ENCODE data around the gene RNF25. TPM values are rescaled to one million over a fixed set of nuclear protein-coding genes. Genes with fewer than 3 reads are reported as not detected.

The RNF25 gene
- total and polyA plus RNA-seq, 5 donors, result 14.7 to 20.8 (median 16.7) TPM

DNA sequence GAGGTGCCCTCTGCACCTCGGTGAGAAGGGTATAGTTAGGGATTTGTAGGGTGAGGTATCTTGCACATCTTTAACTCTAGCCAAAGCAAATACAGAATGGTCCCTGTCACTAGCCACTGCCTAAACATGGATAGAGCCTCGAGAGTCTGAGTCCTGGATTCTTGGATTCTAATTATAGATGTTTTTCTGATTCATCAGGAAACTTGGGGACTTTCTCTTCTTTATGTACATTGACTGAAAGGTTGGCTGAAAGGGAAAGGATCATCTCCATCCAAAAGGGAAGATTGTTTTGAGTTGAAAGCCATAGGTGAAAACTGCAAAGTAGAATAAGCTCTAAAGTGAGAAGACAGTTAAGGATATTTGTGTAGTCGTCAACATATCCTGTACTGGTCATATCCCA, 8.3 kb upstream of the RNF25 start:
- intact Hi-C loops (cut with DNase I), result no loop called here
- ATAC-seq (no peak), DNase-seq (no peak)
- Histone ChIP-seq H3K4me3 (ENCODE audit: low read length) (no peak overlapping the region), H3K27me3 (ENCODE audit: control insufficient read depth, insufficient read depth) (no peaks in the 10 kb centered on the region), H3K4me1 (ENCODE audit: control insufficient read depth, insufficient read depth, low read length) (no peaks in the 10 kb centered on the region), H3K27ac (ENCODE audit: low read length) (no peak overlapping the region), H3K9me3 (ENCODE audit: control insufficient read depth, low read length) (no peaks in the 10 kb centered on the region)
- 81% methylated on average over 3 of the region's 3 CpGs for WGBS

- 64% methylated on average over 4 of the region's 4 CpGs for WGBS
- H3K4me3 ChIP-seq (ENCODE audit: low read length), result no peak overlapping the region
Measured at GRCh38 chr2:218679119-218679518, 7.3 kb upstream of the RNF25 start.

GRCh38 chr2:218671097-218671653, 627 bp downstream of the RNF25 start:
- H3K9me3 ChIP-seq (ENCODE audit: control insufficient read depth, low read length), result no peaks in the 10 kb centered on the region
- no peaks in the 10 kb centered on the region for H3K27me3 ChIP-seq (ENCODE audit: control insufficient read depth, insufficient read depth)
- WGBS, result 43% methylated on average over 12 of the region's 12 CpGs
- H3K4me1 ChIP-seq (ENCODE audit: control insufficient read depth, insufficient read depth, low read length), result no peaks in the 10 kb centered on the region
- intact Hi-C loops (cut with DNase I), result no loop called here
- peak overlapping the region; percentile 73 for H3K27ac ChIP-seq (ENCODE audit: low read length)
- DNase-seq (no peak), ATAC-seq (peak in 1 of 2 donors; percentile 3)
- H3K4me3 ChIP-seq (ENCODE audit: low read length), result peak overlapping the region; percentile 79

More at GRCh38 chr2:218679119-218679518, 7.3 kb upstream of the RNF25 start:
- no peak overlapping the region for H3K27ac ChIP-seq (ENCODE audit: low read length)
- H3K4me1 ChIP-seq (ENCODE audit: control insufficient read depth, insufficient read depth, low read length), result no peaks in the 10 kb centered on the region
- no peaks in the 10 kb centered on the region for H3K9me3 ChIP-seq (ENCODE audit: control insufficient read depth, low read length)
- ATAC-seq (peak; percentile 36 to 47), DNase-seq (no peak)
- intact Hi-C loops (cut with DNase I), result no loop called here
- H3K27me3 ChIP-seq (ENCODE audit: control insufficient read depth, insufficient read depth), result no peaks in the 10 kb centered on the region

DNA sequence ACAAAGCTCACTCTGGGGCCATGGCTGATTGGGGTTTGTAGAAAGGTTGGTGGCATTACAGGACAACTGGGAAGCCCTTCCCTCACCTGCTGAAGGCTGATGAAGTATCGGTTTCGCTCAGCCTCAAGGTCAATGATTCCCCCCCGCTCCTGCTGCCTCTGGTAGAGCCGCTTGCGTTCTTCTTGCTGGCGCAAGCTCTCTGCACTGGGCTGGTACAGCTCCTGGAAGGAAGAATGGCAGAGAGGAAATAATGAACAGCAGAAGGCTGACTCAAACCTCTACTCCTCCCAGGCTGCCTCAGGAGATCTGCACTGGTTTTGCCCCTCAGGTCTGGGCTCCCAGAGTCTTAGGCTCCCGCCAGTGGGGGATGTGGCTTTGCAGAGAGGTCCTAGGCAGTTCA, 7.1 kb downstream of the RNF25 start:
- Histone ChIP-seq H3K4me1 (ENCODE audit: control insufficient read depth, insufficient read depth, low read length) (no peaks in the 10 kb centered on the region), H3K9me3 (ENCODE audit: control insufficient read depth, low read length) (no peaks in the 10 kb centered on the region), H3K27ac (ENCODE audit: low read length) (no peak overlapping the region), H3K4me3 (ENCODE audit: low read length) (no peak overlapping the region), H3K27me3 (ENCODE audit: control insufficient read depth, insufficient read depth) (no peaks in the 10 kb centered on the region)
- intact Hi-C loops (cut with DNase I), result no loop called here
- DNase-seq (no peak), ATAC-seq (no peak)
- WGBS, result over 99% methylated on average over 7 of the region's 7 CpGs

GRCh38 chr2:218663901-218664300, 7.9 kb downstream of the RNF25 start:
- Histone ChIP-seq H3K27ac (ENCODE audit: low read length) (no peak overlapping the region), H3K4me1 (ENCODE audit: control insufficient read depth, insufficient read depth, low read length) (no peaks in the 10 kb centered on the region), H3K4me3 (ENCODE audit: low read length) (no peak overlapping the region), H3K9me3 (ENCODE audit: control insufficient read depth, low read length) (no peaks in the 10 kb centered on the region), H3K27me3 (ENCODE audit: control insufficient read depth, insufficient read depth) (no peaks in the 10 kb centered on the region)
- WGBS, result 87% methylated on average over 15 of the region's 15 CpGs
- DNase-seq (no peak), ATAC-seq (no peak)
- intact Hi-C loops (cut with DNase I), result no loop called here

DNA sequence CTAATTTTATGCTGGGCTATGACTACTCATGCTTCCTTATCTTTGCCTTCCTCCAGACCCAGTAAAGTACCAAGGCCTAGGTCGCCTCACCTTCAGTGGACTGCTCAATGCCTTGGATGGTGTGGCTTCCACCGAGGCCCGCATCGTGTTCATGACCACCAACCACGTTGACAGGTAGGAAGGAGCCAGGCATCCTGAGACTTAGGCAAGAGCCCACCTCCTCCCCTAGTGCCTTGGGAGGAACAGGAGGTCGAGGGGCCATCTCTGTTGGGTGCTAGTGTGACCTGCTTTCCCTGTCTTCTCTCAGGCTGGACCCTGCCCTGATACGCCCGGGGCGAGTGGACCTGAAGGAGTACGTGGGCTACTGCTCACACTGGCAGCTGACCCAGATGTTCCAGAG, 9.0 kb downstream of the RNF25 start:
- Histone ChIP-seq H3K4me3 (ENCODE audit: low read length) (no peak overlapping the region), H3K4me1 (ENCODE audit: control insufficient read depth, insufficient read depth, low read length) (no peaks in the 10 kb centered on the region), H3K27ac (ENCODE audit: low read length) (no peak overlapping the region), H3K27me3 (ENCODE audit: control insufficient read depth, insufficient read depth) (no peaks in the 10 kb centered on the region), H3K9me3 (ENCODE audit: control insufficient read depth, low read length) (no peaks in the 10 kb centered on the region)
- 84% methylated on average over 10 of the region's 10 CpGs for WGBS
- no peak for DNase-seq
- no peak for ATAC-seq
- intact Hi-C loops (cut with DNase I), result no loop called here

DNA sequence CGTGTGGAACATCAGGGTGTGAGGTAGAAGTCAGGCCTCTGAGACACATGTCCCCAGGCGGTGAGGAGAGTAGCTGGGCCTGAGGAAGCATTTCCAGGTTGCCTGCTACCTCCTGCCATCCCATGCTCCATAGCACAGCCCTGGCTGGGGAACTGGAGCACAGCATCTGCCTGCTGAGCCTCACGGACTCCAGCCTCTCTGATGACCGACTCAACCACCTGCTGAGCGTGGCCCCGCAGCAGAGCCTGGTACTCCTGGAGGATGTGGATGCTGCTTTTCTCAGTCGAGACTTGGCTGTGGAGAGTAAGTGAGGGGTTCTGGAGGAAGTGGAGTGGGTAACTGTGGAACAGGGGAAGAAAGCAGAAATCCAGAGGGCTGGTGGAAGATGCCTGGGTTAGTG, 9.4 kb downstream of the RNF25 start:
- ATAC-seq (no peak), DNase-seq (no peak)
- H3K9me3 ChIP-seq (ENCODE audit: control insufficient read depth, low read length), result no peaks in the 10 kb centered on the region
- H3K4me1 ChIP-seq (ENCODE audit: control insufficient read depth, insufficient read depth, low read length), result no peaks in the 10 kb centered on the region
- 83% methylated on average over 7 of the region's 7 CpGs for WGBS
- H3K27me3 ChIP-seq (ENCODE audit: control insufficient read depth, insufficient read depth), result no peaks in the 10 kb centered on the region
- H3K27ac ChIP-seq (ENCODE audit: low read length), result no peak overlapping the region
- H3K4me3 ChIP-seq (ENCODE audit: low read length), result no peak overlapping the region
- intact Hi-C loops (cut with DNase I), result no loop called here

DNA sequence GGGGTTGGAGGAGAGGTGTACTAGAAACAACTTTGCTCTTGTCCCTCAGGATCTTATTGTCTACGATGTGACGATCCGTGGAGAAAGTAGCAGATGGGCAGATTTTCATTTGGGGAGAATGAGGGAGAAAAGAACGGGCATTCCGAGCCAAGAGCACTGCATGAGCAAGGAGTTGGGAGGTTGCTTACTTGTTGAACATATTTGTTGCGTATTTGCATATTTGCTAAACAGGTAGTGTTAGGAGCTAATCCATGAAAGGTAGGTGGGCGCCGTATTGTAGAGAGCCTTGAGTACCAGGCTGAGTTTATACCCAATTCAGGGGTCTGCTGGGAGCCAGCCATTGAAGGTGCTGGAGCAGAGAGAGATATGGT, 11.8 kb downstream of the RNF25 start:
- intact Hi-C loops (cut with DNase I), result no loop called here
- DNase-seq (no peak), ATAC-seq (no peak)
- H3K27ac ChIP-seq (ENCODE audit: low read length), result peak overlapping the region; percentile 16
- no peaks in the 10 kb centered on the region for H3K9me3 ChIP-seq (ENCODE audit: control insufficient read depth, low read length)
- no peaks in the 10 kb centered on the region for H3K27me3 ChIP-seq (ENCODE audit: control insufficient read depth, insufficient read depth)
- H3K4me3 ChIP-seq (ENCODE audit: low read length), result peak overlapping the region; percentile 84
- 16% methylated on average over 8 of the region's 8 CpGs for WGBS
- H3K4me1 ChIP-seq (ENCODE audit: control insufficient read depth, insufficient read depth, low read length), result no peaks in the 10 kb centered on the region

- DNase-seq (peak; percentile 93 to 98 (median 96)), ATAC-seq (peak; percentile 97 to 98)
- H3K27ac ChIP-seq (ENCODE audit: low read length), result peak within 1 kb of the TSS; percentile 16
Measured at GRCh38 chr2:218659258-218659987, 12.4 kb downstream of the RNF25 start, which contains the start of the genes BCS1L and ZNF142. Gene BCS1L, plus strand, starts transcription at chr2:218659683. Its CDS starts 1,305 bp downstream, at chr2:218660988. Gene ZNF142, minus strand, starts transcription at chr2:218659623. Its CDS starts 3,194 bp downstream, at chr2:218656429.

DNA sequence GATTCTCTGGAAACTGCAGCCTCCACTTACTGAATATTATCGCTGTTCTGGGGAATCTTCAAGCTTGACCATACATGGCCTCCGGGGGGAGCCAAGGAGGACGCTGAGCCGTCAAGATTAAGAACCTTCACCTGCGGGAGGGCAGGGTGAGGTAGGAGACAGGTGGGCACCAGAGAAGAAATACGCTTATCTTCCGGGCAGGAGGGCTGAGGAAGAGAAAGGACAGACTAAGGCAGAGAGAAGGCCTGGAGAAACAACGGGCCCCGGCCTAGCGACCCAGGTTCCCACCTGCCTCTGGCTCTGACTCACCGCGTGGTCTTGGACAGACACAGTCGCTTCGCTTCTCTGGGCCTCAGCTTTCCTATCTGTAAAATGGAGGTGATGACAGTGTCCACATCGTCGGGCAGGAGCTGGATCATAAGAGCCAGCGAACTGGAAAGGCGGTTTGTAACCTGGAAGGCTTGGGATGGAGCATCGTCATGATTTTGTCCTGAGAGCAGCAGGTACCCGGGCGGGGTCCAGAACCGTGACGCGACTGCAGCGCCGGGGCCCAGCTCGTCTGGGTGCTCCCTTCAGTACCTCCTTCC, 13.0 kb downstream of the RNF25 start:
- Histone ChIP-seq H3K9me3 (ENCODE audit: control insufficient read depth, low read length) (no peaks in the 10 kb centered on the region), H3K4me3 (ENCODE audit: low read length) (peak overlapping the region; percentile 84), H3K4me1 (ENCODE audit: control insufficient read depth, insufficient read depth, low read length) (no peaks in the 10 kb centered on the region), H3K27ac (ENCODE audit: low read length) (no peak overlapping the region), H3K27me3 (ENCODE audit: control insufficient read depth, insufficient read depth) (no peaks in the 10 kb centered on the region)
- no peak for ATAC-seq
- WGBS, result 2% methylated on average over 27 of the region's 27 CpGs
- intact Hi-C loops (cut with DNase I), result no loop called here
- DNase-seq, result no peak

More at GRCh38 chr2:218659258-218659987, 12.4 kb downstream of the RNF25 start, which contains the start of the genes BCS1L and ZNF142:
- Histone ChIP-seq H3K27me3 (ENCODE audit: control insufficient read depth, insufficient read depth) (no peaks in the 10 kb centered on the region), H3K4me3 (ENCODE audit: low read length) (peak within 1 kb of the TSS; percentile 84), H3K9me3 (ENCODE audit: control insufficient read depth, low read length) (no peaks in the 10 kb centered on the region), H3K4me1 (ENCODE audit: control insufficient read depth, insufficient read depth, low read length) (no peaks in the 10 kb centered on the region)
- WGBS, result under 1% methylated on average over 49 of the region's 49 CpGs
- intact Hi-C loops (cut with DNase I), result no loop called here

DNA sequence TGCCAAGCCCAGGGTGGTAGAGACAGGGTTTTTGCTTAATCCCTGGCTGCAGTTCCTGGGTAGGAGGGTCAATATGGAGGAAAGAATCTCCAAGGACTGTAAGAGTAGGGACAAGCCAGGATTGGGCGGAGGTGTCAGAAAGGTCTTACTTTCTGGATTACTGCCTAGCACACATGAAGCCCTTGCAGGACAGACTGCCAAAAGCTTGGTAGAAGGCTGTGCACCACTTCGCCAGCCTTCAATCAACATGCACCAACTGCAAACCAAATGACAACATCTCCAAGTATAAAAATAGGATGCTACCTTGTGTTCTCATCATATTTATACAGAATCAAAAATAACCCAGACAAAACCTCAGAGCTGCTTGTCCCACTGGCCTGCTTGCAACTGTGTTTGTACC, 16.1 kb downstream of the RNF25 start:
- Histone ChIP-seq H3K4me1 (ENCODE audit: control insufficient read depth, insufficient read depth, low read length) (no peaks in the 10 kb centered on the region), H3K4me3 (ENCODE audit: low read length) (no peak overlapping the region), H3K27ac (ENCODE audit: low read length) (peak overlapping the region; percentile 50), H3K27me3 (ENCODE audit: control insufficient read depth, insufficient read depth) (no peaks in the 10 kb centered on the region), H3K9me3 (ENCODE audit: control insufficient read depth, low read length) (no peaks in the 10 kb centered on the region)
- WGBS, result 76% methylated on average over 2 of the region's 2 CpGs
- DNase-seq, result no peak
- ATAC-seq, result no peak
- intact Hi-C loops (cut with DNase I), result no loop called here

Data from right cardiac atrium (tissue), 5 donors.